GF-D8 (cell line): ENCODE data around the gene CHAMP1.
"Not testable (repeated sequence)": the region's sequence is repeated elsewhere in the genome, so short reads cannot be mapped to it uniquely, and the experiment has no call there.

Experiments
- DNase-seq: peaks from one replicate; lab custom pipeline; 2025; lab: John Stamatoyannopoulos, UW

The CHAMP1 gene

DNA sequence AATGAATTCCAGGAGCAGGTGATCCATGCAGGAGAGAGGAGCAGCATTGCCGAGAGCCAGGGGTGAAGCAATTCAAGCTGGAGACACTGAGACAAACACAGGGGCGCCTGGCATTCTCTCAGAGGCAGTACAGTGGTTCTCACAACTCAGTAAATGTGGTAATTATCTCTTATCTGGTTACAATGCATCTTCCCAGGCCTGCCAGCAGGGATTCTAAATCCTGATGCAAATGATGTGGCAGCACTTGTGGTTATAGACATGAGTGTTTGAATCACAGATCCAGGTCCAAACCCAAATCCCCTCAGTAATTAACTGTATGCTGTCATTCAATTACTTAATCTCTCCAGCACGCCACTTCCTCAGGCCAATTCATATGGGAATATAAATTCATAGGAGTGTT, 19.6 kb downstream of the CHAMP1 start:
- not testable (repeated sequence) for DNase-seq

GRCh38 chr13:114334305-114335053, 20.2 kb downstream of the CHAMP1 start:
- no peak for DNase-seq

DNA sequence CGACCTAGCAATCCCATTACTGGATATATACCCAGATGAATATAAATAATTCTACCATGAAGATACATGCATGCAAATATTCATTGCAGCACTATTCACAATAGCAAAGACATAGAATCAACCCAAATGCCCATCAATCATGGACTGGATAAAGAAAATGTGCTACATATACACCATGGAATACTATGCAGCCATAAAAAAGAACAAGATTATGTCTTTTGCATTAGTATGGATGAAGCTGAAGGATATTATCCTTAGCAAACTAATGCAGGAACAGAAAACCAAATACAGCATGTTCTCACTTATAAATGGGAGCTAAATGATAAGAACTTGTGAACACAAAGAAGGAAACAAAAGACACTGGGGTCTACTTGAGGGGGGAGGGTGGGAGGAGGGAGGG, 22.2 kb downstream of the CHAMP1 start:
- DNase-seq: not testable (repeated sequence)

DNA sequence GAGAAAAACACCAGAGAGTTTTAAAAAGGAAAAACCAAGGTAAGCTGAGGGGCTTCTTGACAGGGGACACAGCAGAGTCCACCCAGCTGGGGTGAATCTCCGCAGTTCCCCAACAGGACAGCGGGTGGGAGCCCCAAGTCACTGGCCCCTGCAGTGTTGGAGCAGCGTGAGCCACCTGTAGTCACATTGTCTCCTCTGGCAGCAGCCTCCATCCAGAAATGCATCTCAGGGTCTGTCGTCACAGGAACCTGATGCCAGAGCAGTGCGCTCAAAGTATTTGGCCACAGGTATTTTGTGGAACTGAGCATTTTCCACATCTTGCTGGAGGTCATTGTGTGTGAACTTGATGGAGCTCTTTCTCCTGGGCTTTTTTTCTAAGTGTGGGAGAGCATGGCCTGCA, 24.7 kb downstream of the CHAMP1 start:
- no peak for DNase-seq

DNA sequence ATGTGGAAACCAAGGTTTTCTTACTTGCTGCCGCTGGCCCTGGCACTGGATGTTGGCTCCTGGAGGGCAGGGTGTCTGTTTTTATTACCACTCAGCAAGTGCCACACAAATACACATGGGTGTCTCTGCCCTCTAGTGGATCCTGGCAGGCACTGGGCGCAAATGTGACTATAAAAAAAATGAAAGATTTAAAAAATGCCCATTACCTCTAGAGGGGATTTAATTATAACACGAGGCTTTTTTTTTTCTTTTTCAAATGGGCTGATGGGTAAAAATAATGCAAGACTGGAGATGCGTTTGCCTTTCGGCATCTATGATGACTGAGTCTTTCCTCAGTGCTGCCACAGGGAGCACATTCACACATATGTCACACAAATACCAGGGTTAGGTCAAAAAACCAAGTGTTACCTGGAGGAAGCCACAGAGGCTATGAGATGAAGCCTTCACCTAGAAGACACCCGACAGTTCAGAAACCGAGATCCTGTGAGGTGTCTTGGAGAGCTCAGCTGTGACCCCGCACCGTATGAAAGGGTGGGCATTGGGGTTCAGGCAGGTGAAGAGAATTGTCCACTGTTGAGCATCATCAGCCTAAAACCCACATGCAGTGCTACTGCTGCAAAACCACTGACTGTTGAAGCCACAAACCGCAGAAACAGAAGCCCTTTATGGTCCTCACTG, 25.7 kb downstream of the CHAMP1 start:
- DNase-seq: peak; percentile 70

GRCh38 chr13:114341003-114341777, 26.9 kb downstream of the CHAMP1 start:
- no peak for DNase-seq

DNA sequence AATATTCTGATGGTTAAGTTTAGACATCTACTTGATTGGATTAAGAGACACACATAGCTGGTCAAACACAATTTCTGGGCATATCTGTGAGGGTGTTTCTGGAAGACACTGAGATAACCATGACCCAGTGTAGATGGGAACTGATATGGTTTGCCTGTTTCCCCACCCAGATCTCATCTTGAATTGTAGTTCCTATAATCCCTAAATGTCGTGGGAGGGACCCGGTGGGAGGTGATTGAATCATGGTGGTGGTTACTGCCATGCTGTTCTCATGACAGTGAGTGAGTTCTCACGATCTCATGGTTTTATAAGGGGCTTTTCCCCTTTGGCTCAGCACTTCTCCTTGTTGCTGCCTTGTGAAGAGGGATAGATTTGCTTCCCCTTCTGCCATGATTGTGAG, 33.0 kb downstream of the CHAMP1 start:
- DNase-seq: not testable (repeated sequence)

GRCh38 chr13:114352763-114353162, 38.5 kb downstream of the CHAMP1 start:
- DNase-seq: peak; percentile 23

- not testable (repeated sequence) for DNase-seq
Measured at GRCh38 chr13:114353382-114353781, 39.1 kb downstream of the CHAMP1 start.
